GM18508 (cell line): ENCODE measurements around the gene SNX11.

Experiments
- ATAC-seq: cut with Tn5 transposase; IDR thresholded peaks from one replicate; pipeline ENCODE4 v1.9.1; 2021; ENCODE audit warnings: moderate number of reproducible peaks; ENCODE audit not compliant: insufficient read depth, unreplicated experiment

SNX11 gene

GRCh38 chr17:48093341-48094045 lies 14.1 kb upstream of the SNX11 start:
- no peak for ATAC-seq

GRCh38 chr17:48095611-48096010 lies 12.0 kb upstream of the SNX11 start:
- ATAC-seq = no peak

DNA sequence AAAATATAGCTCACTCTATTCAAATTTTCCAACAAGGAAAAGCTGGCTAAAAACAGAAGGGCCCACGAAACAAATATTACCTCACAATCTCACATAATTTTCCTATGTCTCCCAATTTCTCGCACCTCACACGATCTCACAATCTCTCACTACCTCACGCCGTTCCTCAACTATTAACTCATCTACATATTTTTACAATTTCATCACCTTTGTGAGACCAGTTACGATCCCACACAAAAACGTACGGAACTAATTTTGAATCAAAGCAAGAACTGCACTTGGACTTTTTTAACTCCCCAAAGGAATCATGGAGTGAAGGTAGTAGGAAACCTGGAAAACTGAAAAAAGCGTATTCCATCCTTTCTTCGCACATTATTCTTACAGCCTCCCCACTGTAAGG lies 7.4 kb upstream of the SNX11 start:
- ATAC-seq = no peak

- ATAC-seq = no peak
Observed at GRCh38 chr17:48100591-48101011, 7.0 kb upstream of the SNX11 start.

- ATAC-seq = peak; percentile 53
Observed at GRCh38 chr17:48101012-48101720, 6.4 kb upstream of the SNX11 start, which contains the start of gene CBX1. Gene CBX1 (minus strand): TSS chr17:48101478. CDS start chr17:48077004, 24,474 bp downstream.

DNA sequence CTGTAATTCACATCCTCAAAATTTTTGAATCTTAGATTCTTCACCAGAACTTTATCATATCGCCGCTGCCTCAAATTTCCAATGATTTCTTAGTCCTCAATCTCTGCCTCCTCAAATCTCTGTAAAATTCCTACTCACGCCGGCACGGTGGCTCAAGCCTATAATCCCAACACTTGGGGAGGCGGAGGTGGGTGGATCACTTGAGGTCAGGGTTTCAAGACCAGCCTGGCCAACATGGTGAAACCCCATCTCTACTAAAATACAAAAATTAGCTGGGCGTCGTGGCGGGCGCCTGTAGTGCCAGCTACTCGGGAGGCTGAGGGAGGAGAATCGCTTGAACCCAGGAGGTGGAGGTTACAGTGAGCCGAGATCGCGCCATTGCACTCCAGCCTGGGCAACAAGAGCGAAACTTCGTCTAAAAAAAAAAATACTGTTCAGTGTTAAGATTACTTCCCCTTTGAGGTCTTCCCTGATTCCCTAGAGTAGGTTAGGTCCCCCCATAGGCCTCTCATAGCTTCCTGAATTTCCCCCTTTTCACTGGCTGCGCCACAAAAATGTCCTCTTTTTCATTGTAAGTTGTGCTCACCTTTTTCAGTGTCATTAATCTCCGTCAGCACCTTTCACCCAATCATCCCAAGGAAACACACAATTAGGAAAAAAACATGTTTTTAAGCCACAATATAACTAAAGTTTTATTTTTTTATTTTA lies 5.4 kb upstream of the SNX11 start:
- no peak for ATAC-seq

DNA sequence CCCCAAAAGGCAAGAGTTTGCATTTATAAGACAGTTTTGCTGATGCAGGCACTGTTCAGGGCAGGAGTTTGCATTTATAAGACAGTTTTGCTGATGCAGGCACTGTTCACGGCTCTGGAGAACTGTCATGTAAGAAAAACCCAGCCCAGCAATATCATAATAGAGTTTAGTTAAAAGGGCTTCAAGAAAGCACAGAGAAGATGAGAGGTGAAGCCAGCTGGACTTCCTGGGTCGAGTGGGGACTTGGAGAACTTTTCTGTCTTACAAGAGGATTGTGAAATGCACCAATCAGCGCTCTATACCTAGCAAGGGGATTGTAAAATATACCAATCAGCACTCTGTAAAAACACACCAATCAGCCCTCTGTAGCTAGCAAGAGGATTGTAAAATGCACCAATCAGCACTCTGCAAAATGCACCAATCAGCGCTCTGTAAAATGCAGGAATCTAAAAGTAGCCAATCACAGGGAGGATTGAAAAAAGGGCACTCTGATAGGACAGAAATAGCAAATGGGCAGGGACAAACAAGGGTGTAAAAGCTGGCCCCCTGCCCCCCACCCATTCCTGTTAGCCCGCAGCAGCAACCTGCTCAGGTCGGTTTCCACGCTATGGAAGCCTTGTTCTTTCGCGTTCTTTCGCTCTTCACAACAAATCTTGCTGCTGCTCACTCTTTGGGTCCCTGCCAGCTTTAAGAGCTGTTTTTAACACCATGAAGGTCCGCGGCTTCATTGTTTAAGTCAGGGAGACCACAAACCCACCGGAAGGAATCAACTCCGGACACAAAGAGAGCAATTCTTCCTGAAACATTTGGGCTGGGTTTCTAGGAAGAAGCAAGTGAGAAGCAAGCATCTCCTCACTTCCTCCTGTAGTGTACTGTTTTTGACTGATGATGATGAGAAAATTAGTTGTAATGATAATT lies 4.5 kb upstream of the SNX11 start:
- ATAC-seq = no peak

DNA sequence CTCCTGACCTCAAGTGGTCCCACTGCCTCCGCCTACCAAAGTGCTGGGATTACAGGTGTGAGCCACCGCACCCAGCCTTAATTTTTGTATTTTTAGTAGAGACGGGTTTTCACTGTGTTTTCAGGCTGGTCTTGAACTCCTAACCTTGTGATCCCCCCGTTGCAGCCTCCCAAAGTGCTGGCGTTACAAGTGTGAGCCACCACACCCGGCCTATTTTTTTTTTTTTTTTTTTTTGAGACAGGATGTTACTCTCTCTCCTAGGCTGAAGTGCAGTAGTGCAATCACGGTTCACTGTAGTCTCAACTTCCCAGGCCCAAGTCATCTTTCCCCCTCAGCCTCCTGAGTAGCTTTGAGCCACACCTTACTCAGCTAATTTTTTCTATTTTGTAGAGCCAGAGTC lies 3.1 kb upstream of the SNX11 start:
- no peak for ATAC-seq

- ATAC-seq = no peak
Observed at GRCh38 chr17:48106802-48107136, 797 bp upstream of the SNX11 start.

GRCh38 chr17:48110761-48111160 lies 3.2 kb downstream of the SNX11 start:
- ATAC-seq = no peak

DNA sequence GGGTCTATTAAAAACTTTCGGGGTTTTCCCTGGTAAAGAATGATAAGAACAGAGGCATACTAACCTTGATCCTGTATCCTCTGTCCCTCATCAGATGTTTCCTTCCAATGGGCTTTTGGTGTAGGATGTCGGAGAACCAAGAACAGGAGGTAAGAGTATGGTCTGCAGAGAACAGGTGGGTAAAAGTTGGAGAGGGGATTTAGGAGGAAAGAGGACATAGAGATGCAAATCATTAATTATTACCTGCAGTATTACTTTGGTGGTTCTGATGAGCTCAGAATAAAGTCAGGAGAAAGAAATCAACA lies 4.3 kb downstream of the SNX11 start:
- ATAC-seq = no peak

DNA sequence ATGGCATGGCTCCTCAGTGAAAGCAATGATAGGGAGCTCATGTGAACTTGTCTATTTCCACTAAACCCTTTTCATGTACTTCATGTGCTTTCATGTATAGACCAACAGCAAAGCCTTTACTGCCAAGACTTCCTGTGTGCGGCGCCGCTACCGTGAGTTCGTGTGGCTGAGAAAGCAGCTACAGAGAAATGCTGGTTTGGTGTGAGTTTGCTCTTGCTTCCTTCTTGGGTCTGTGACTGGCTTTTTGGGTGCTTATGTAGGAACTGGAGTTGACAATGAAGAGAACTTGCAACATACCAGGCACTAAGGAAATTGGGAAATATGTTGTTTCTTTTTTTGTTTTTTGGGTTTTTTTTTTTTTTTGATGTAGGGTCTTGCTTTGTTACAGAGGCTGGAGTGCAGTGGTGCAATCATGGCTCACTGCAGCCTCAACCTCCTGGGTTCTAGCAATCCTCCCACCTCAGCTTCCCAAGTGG lies 5.7 kb downstream of the SNX11 start:
- ATAC-seq = no peak

GRCh38 chr17:48121923-48122664 lies 14.5 kb downstream of the SNX11 start:
- no peak for ATAC-seq

DNA sequence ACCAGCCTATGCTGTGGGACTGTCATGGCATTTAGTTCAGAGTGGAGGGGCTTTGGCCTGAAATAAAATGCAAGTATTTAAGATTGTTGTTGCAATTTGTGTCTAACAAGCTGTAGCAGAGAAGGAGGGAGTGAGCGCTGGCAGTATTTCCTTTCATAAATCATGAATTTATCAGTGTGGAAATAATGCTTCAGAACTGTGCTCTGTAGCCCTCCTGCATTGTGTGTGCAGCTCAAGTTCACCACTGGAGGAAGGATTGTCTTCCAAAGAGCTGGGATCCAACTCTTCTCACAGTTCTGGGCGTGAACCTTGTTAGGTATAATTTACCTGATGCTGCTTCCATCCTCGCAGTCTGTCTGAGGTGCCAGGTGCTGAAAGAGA lies 15.1 kb downstream of the SNX11 start:
- no peak for ATAC-seq

- no peak for ATAC-seq
Observed at GRCh38 chr17:48123111-48123510, 15.5 kb downstream of the SNX11 start.

- ATAC-seq = no peak
Observed at GRCh38 chr17:48123776-48124388, 16.3 kb downstream of the SNX11 start.

- no peak for ATAC-seq
Observed at GRCh38 chr17:48125829-48126531, 18.4 kb downstream of the SNX11 start.

- ATAC-seq = no peak
Observed at GRCh38 chr17:48126532-48126850, 18.9 kb downstream of the SNX11 start.
